Measurements from ENCODE around the gene INHBE. TPM values are rescaled to one million over a fixed set of nuclear protein-coding genes. Genes with fewer than 3 reads are reported as not detected.
A peak's percentile ranks its signal among the peaks of the same experiment; 100 is the strongest.

The INHBE gene
- total RNA-seq, 1 experiment from 2014 or later = 5.0 TPM

DNA sequence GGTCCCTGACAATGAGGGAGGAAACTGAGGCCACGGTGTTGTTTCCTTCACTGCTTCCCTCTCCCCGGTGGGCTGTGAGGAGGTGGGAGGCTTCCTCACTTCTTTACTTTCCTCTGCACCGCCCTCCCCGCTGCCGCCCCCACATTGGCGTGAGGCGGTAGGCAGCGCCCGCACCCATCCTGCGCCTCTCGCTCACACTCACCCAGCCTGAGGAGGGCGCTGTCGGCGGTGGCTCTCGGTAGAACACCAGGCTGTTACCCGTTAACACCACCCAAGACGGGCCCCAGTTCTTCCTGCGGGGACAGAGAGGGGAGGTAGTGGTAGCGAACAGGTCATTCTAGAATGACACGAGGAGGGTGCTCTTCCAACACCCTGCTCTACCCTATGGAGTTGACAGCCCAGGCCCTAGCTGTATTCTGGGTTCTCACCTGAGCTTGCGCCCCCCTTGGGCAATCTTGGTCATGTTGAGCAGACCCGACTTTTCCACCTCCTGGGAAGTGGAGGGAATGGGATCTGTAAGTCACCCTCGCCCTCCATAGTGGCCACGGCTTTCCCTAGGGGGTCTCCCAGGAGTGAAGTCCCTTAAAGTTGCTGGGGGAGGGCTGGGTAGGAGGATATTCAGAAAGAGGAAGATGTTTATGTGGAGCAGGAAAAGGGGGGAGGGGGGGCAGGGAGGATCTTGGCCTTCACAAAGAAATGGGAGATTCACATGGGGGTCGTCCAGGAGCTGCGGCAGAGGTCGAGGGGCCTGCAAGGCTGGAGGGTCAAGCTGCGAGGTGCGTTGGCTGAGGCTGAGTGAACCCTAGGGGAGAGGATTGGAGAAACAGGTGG, 21.3 kb downstream of the INHBE start:
- Mint-ChIP-seq H3K4me1 (peaks cover 35% of the 10 kb centered on the region), H3K27ac (no peak overlapping the region), H3K4me3 (peak overlapping the region; percentile 77), H3K9me3 (no peaks in the 10 kb centered on the region), H3K36me3 (no peaks in the 10 kb centered on the region), H3K27me3 (ENCODE audit: low read depth) (peaks cover 99% of the 10 kb centered on the region)
- ATAC-seq = peak; percentile 44
- ChIA-PET POLR2A (interaction anchor here (0.6 to 1.7 kb wide), 2 partner anchors 11 to 18 kb away, joined by 6 to 8 read pairs; no protein-coding TSS in a partner anchor), CTCF (interaction anchor here (0.6 to 5.0 kb wide), 18 partner anchors 10 to 389 kb away, joined by 3 to 88 read pairs (median 5); partner anchors contain the start of genes GLI1 and SHMT2)
- DNase-seq (ENCODE audit: low spot score) = peak; percentile 68
- TF ChIP-seq, protein P1, sequence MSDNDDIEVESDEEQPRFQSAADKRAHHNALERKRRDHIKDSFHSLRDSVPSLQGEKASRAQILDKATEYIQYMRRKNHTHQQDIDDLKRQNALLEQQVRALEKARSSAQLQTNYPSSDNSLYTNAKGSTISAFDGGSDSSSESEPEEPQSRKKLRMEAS (CRISPR knock-in tag; IDR thresholded peaks at IDR 0.05) = peak; percentile 17; the same call in 1 of the 2 replicates
- TF ChIP-seq, protein P2, sequence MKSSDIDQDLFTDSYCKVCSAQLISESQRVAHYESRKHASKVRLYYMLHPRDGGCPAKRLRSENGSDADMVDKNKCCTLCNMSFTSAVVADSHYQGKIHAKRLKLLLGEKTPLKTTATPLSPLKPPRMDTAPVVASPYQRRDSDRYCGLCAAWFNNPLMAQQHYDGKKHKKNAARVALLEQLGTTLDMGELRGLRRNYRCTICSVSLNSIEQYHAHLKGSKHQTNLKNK (CRISPR knock-in tag; IDR thresholded peaks at IDR 0.05) = no peak
- TF ChIP-seq ZBTB21 (CRISPR knock-in tag; IDR thresholded peaks at IDR 0.05; ENCODE audit: borderline replicate concordance) = 0 out of 2 replicates have a peak, but pooled peaks have one; percentile 17
- TF ChIP-seq, protein P3, sequence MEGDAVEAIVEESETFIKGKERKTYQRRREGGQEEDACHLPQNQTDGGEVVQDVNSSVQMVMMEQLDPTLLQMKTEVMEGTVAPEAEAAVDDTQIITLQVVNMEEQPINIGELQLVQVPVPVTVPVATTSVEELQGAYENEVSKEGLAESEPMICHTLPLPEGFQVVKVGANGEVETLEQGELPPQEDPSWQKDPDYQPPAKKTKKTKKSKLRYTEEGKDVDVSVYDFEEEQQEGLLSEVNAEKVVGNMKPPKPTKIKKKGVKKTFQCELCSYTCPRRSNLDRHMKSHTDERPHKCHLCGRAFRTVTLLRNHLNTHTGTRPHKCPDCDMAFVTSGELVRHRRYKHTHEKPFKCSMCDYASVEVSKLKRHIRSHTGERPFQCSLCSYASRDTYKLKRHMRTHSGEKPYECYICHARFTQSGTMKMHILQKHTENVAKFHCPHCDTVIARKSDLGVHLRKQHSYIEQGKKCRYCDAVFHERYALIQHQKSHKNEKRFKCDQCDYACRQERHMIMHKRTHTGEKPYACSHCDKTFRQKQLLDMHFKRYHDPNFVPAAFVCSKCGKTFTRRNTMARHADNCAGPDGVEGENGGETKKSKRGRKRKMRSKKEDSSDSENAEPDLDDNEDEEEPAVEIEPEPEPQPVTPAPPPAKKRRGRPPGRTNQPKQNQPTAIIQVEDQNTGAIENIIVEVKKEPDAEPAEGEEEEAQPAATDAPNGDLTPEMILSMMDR (IDR thresholded peaks at IDR 0.05) = peak; percentile 63
- no peak for TF ChIP-seq SMAD3 (CRISPR knock-in tag; IDR thresholded peaks at IDR 0.05; ENCODE audit: borderline replicate concordance)
- 0 out of 2 replicates have a peak, but pooled peaks have one; percentile 26 for TF ChIP-seq FOXK1 (CRISPR knock-in tag; IDR thresholded peaks at IDR 0.05)
- TF ChIP-seq, protein P4, sequence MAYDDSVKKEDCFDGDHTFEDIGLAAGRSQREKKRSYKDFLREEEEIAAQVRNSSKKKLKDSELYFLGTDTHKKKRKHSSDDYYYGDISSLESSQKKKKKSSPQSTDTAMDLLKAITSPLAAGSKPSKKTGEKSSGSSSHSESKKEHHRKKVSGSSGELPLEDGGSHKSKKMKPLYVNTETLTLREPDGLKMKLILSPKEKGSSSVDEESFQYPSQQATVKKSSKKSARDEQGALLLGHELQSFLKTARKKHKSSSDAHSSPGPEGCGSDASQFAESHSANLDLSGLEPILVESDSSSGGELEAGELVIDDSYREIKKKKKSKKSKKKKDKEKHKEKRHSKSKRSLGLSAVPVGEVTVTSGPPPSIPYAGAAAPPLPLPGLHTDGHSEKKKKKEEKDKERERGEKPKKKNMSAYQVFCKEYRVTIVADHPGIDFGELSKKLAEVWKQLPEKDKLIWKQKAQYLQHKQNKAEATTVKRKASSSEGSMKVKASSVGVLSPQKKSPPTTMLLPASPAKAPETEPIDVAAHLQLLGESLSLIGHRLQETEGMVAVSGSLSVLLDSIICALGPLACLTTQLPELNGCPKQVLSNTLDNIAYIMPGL (CRISPR knock-in tag; IDR thresholded peaks at IDR 0.05) = 0 out of 2 replicates have a peak, but pooled peaks have one; percentile 72

DNA sequence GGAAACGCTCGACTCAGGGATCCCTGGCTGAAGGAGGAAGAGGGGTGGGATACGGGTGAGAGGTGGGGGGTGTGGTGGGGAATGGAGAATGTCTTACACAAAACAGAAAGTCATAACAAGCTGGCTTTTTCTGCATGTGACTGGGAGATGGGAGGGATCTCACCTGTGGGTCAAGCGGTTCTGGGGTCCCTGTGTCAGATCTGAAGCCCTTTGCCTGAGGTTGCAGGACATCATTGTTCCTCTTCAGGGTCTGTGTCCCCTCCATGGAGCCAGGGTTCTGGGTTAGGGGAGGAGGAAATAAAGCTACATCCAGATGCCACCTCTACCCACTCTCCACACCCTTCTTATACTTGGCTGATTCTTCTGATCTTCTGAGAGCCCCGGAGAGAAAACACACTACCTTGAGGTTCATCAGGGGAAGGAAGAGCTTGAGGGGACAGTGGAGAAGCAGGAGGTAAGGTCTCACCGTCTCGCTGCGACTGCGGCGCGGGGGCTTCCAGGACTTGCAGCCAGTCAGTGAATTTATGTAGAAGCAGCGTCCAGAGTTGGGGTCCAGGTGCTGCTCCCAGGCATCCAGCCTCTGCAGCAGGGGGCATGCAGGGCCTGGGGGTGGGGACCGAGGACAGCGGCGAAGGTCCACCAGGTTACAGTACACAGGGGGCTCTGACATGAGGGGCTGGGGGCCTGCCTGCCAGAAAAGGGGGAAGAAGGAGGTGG, 22.0 kb downstream of the INHBE start:
- no peak for DNase-seq (ENCODE audit: low spot score)
- no peak for TF ChIP-seq IRF2 (CRISPR knock-in tag; IDR thresholded peaks at IDR 0.05; ENCODE audit: borderline replicate concordance, low read depth)
- TF ChIP-seq, protein P5, sequence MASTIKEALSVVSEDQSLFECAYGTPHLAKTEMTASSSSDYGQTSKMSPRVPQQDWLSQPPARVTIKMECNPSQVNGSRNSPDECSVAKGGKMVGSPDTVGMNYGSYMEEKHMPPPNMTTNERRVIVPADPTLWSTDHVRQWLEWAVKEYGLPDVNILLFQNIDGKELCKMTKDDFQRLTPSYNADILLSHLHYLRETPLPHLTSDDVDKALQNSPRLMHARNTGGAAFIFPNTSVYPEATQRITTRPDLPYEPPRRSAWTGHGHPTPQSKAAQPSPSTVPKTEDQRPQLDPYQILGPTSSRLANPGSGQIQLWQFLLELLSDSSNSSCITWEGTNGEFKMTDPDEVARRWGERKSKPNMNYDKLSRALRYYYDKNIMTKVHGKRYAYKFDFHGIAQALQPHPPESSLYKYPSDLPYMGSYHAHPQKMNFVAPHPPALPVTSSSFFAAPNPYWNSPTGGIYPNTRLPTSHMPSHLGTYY (CRISPR knock-in tag; IDR thresholded peaks at IDR 0.05) = no peak
- TF ChIP-seq, protein P6, sequence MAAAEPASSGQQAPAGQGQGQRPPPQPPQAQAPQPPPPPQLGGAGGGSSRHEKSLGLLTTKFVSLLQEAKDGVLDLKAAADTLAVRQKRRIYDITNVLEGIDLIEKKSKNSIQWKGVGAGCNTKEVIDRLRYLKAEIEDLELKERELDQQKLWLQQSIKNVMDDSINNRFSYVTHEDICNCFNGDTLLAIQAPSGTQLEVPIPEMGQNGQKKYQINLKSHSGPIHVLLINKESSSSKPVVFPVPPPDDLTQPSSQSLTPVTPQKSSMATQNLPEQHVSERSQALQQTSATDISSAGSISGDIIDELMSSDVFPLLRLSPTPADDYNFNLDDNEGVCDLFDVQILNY (CRISPR knock-in tag; IDR thresholded peaks at IDR 0.05) = no peak
- TF ChIP-seq, protein P7, sequence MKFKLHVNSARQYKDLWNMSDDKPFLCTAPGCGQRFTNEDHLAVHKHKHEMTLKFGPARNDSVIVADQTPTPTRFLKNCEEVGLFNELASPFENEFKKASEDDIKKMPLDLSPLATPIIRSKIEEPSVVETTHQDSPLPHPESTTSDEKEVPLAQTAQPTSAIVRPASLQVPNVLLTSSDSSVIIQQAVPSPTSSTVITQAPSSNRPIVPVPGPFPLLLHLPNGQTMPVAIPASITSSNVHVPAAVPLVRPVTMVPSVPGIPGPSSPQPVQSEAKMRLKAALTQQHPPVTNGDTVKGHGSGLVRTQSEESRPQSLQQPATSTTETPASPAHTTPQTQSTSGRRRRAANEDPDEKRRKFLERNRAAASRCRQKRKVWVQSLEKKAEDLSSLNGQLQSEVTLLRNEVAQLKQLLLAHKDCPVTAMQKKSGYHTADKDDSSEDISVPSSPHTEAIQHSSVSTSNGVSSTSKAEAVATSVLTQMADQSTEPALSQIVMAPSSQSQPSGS (CRISPR knock-in tag; IDR thresholded peaks at IDR 0.05; ENCODE audit: borderline replicate concordance, low read depth) = no peak
- no peak for TF ChIP-seq CREM (CRISPR knock-in tag; IDR thresholded peaks at IDR 0.05)
- TF ChIP-seq FOXK1 (CRISPR knock-in tag; IDR thresholded peaks at IDR 0.05) = no peak
- Mint-ChIP-seq H3K4me3 (peak overlapping the region; percentile 30; the same call in 1 of the 2 replicates), H3K27me3 (ENCODE audit: low read depth) (peaks cover 91% of the 10 kb centered on the region), H3K9me3 (no peaks in the 10 kb centered on the region), H3K4me1 (peaks cover 41% of the 10 kb centered on the region), H3K36me3 (no peaks in the 10 kb centered on the region), H3K27ac (no peak overlapping the region)
- ATAC-seq = no peak
- ChIA-PET POLR2A (interaction anchor here (0.9 kb wide), 1 partner anchor 18 kb away, joined by 3 read pairs; the partner anchor contains the start of gene GLI1), CTCF (interaction anchor here (0.6 to 5.0 kb wide), 14 partner anchors 9 to 264 kb away, joined by 3 to 88 read pairs (median 5); partner anchors contain the start of genes GLI1 and SHMT2)
